Prostate gland (tissue), 2 donors: ENCODE results near the gene DGKB.

Experiments used
- CTCF ChIP-seq, 4 experiments: fragments of 200-600 bp in 2 of 4; fragments of 450-650 bp in 2 of 4; sonication (generic) in 2 of 4; IDR thresholded peaks; 1 replicate in 3 of 4; 2 replicates in 1 of 4; pipeline ENCODE4 v1.5.1; 2016 to 2019; ENCODE audit warnings: antibody characterized with exemption in 4 of 4, mild to moderate bottlenecking in 2 of 4, moderate library complexity in 2 of 4
- POLR2A ChIP-seq: fragments of 450-650 bp; IDR thresholded peaks from one replicate; pipeline ENCODE4 v1.6.1; 2016; ENCODE audit warnings: antibody characterized with exemption, mild to moderate bottlenecking
- POLR2AphosphoS5 ChIP-seq: sonication (generic); formaldehyde crosslinking; IDR thresholded peaks from one replicate; pipeline ENCODE4 v1.6.1; 2017; ENCODE audit warnings: antibody characterized with exemption

GRCh38 chr7:14480281-14480680 is 422.3 kb downstream of the DGKB start:
- TF ChIP-seq POLR2A (no peak), POLR2AphosphoS5 (no peak), CTCF (IDR thresholded peaks at IDR 0.05) (no peak)
